ENCODE measurements around the gene AMACR. TPM values are rescaled to one million over a fixed set of nuclear protein-coding genes. Genes with fewer than 3 reads are reported as not detected.
"Not testable (repeated sequence)": the region's sequence is repeated elsewhere in the genome, so short reads cannot be mapped to it uniquely, and the experiment has no call there.

AMACR gene
- total RNA-seq, 2 experiments from 2014 or later: 7.5 to 7.8 TPM

- Mint-ChIP-seq H3K27ac (no peak overlapping the region), H3K36me3 (ENCODE audit: low read depth) (peaks cover 5% of the 10 kb centered on the region), H3K27me3 (peaks cover 2% of the 10 kb centered on the region), H3K9me3 (peaks cover 2% of the 10 kb centered on the region), H3K4me1 (peaks cover 27% of the 10 kb centered on the region), H3K4me3 (no peak overlapping the region)
- ChIA-PET POLR2A (no interaction called here), CTCF (interaction anchor here (3.2 kb wide), 1 partner anchor 16 kb away, joined by 16 read pairs; no protein-coding TSS in a partner anchor)
- DNase-seq: no peak
These were observed 4.9 kb upstream of the AMACR start for GRCh38 chr5:34012791-34013190.

DNA sequence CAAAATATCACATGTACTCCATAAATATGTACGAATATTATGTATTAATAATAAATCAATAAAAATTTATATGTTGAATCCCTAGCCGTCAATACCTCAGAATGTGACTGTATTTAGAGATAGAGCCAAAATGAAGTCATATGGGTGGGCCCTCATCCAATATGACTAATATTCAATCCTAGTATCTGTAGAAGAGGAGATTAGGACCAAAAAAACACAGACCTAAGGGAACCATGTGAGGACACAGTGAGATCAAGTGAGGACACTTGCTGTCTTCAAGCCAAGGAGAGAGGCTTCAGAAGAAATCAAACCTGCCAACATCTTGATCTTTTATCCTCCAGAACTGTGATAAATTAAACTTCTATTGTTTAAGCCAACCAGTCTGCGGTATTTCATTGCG lies 3.7 kb upstream of the AMACR start:
- ChIA-PET CTCF (interaction anchor here (3.2 kb wide), 1 partner anchor 14 kb away, joined by 16 read pairs; no protein-coding TSS in a partner anchor), POLR2A (interaction anchor here (1.5 kb wide), 1 partner anchor 10 kb away, joined by 4 read pairs; no protein-coding TSS in a partner anchor)
- no peak for DNase-seq
- peaks cover 2% of the 10 kb centered on the region for H3K9me3 Mint-ChIP-seq
- H3K4me3 Mint-ChIP-seq: no peak overlapping the region
- peaks cover 2% of the 10 kb centered on the region for H3K36me3 Mint-ChIP-seq (ENCODE audit: low read depth)
- H3K4me1 Mint-ChIP-seq: peaks cover 35% of the 10 kb centered on the region
- H3K27me3 Mint-ChIP-seq: peaks cover 2% of the 10 kb centered on the region
- H3K27ac Mint-ChIP-seq: no peak overlapping the region

DNA sequence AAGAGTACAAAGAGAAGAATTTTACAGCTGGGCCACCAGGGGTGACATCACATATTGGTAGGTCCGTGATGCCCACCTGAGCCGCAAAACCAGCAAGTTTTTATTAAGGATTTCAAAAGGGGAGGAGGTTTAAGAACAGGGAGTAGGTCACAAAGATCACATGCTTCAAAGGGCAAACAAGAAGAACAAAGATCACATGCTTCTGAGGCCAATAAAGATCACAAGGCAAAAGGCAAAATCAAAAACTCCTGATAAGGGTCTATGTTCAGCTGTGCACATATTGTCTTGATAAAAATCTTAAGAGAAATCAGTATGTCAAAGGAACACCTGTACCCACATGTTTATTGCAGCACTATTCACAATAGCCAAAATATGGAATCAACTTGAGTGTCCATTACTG lies 2.3 kb upstream of the AMACR start:
- DNase-seq; POLR2A ChIA-PET; H3K36me3 Mint-ChIP-seq (ENCODE audit: low read depth); H3K9me3 Mint-ChIP-seq; H3K27ac Mint-ChIP-seq; H3K4me3 Mint-ChIP-seq; H3K27me3 Mint-ChIP-seq: not testable (repeated sequence)
- H3K4me1 Mint-ChIP-seq: peaks cover 39% of the 10 kb centered on the region
- CTCF ChIA-PET: interaction anchor here (3.2 kb wide), 1 partner anchor 13 kb away, joined by 16 read pairs; no protein-coding TSS in a partner anchor

DNA sequence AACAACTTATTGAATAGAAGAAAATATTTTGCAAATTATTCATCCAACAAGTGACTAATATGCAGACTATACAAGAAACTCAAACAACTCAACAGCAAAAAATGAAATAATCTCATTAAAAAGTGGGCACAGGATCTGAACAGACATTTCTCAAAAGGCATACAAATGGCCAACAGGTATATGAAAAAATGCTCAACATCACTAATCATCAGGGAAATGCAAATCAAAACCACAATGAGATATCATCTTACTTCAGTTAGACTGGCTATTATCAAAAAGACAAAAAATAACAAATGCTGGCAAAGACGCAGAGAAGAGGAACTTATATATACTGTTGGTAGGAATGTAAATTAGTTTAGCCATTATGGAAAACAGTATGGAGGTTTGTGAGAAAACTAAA lies 1.8 kb upstream of the AMACR start:
- DNase-seq: no peak
- H3K9me3 Mint-ChIP-seq: peaks cover 2% of the 10 kb centered on the region
- H3K4me3 Mint-ChIP-seq: no peak overlapping the region
- peaks cover 37% of the 10 kb centered on the region for H3K4me1 Mint-ChIP-seq
- CTCF ChIA-PET: interaction anchor here (2.0 kb wide), 1 partner anchor 12 kb away, joined by 8 read pairs; no protein-coding TSS in a partner anchor
- peaks cover 2% of the 10 kb centered on the region for H3K27me3 Mint-ChIP-seq
- POLR2A ChIA-PET: no interaction called here
- H3K36me3 Mint-ChIP-seq (ENCODE audit: low read depth): peaks cover 6% of the 10 kb centered on the region
- no peak overlapping the region for H3K27ac Mint-ChIP-seq

- peaks cover 37% of the 10 kb centered on the region for H3K4me1 Mint-ChIP-seq
- H3K27ac Mint-ChIP-seq: peak overlapping the region; percentile 89
- ChIA-PET CTCF (interaction anchor here (2.0 kb wide), 1 partner anchor 12 kb away, joined by 8 read pairs; no protein-coding TSS in a partner anchor), POLR2A (interaction anchor here (0.8 to 3.1 kb wide), 5 partner anchors 9 to 921 kb away, joined by 3 to 24 read pairs (median 5); partner anchors contain the start of gene DNAJC21)
- H3K4me3 Mint-ChIP-seq: peak overlapping the region; percentile 79
- H3K36me3 Mint-ChIP-seq (ENCODE audit: low read depth): peaks cover 8% of the 10 kb centered on the region
- H3K27me3 Mint-ChIP-seq: peaks cover 2% of the 10 kb centered on the region
- DNase-seq: no peak
- H3K9me3 Mint-ChIP-seq: peaks cover 2% of the 10 kb centered on the region
These were observed 952 bp upstream of the AMACR start for GRCh38 chr5:34008802-34009201.

- no peak for DNase-seq
- Mint-ChIP-seq H3K36me3 (ENCODE audit: low read depth) (peaks cover 15% of the 10 kb centered on the region), H3K9me3 (no peaks in the 10 kb centered on the region), H3K27ac (peak overlapping the region; percentile 89), H3K4me3 (peak overlapping the region; percentile 79), H3K27me3 (peaks cover 2% of the 10 kb centered on the region), H3K4me1 (peaks cover 36% of the 10 kb centered on the region)
- CTCF ChIA-PET: interaction anchor here (1.4 to 1.9 kb wide), 2 partner anchors 10 to 24 kb away, joined by 3 to 11 read pairs; no protein-coding TSS in a partner anchor
- POLR2A ChIA-PET: interaction anchor here (1.3 to 3.1 kb wide), 2 partner anchors 15 to 922 kb away, joined by 3 to 24 read pairs; partner anchors contain the start of gene DNAJC21
These were observed 639 bp downstream of the AMACR start for GRCh38 chr5:34007201-34007620.

DNA sequence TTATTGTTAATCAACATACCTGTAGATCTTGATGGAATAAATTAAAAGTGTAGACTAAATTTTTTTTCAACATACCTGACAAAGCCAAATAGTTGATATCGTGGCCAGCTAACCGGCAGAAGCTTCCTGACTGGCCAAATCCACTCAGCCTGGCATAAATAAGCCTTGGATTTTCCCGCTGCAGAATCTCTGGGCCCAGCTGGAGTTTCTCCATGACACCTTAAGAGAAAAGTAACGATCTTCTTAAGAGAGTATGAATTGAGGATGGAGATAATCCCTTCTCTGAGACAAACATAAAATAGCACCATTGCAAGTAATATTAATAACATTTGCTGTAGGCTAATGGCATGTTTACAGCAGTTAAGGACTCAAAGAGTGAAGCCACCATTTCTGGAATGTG lies 2.2 kb downstream of the AMACR start:
- Mint-ChIP-seq H3K27ac (no peak overlapping the region), H3K9me3 (no peaks in the 10 kb centered on the region), H3K4me3 (no peak overlapping the region), H3K36me3 (ENCODE audit: low read depth) (peaks cover 15% of the 10 kb centered on the region), H3K27me3 (peaks cover 2% of the 10 kb centered on the region), H3K4me1 (peaks cover 33% of the 10 kb centered on the region)
- ChIA-PET CTCF (interaction anchor here (1.9 kb wide), 1 partner anchor 9 kb away, joined by 11 read pairs; no protein-coding TSS in a partner anchor), POLR2A (no interaction called here)
- no peak for DNase-seq

DNA sequence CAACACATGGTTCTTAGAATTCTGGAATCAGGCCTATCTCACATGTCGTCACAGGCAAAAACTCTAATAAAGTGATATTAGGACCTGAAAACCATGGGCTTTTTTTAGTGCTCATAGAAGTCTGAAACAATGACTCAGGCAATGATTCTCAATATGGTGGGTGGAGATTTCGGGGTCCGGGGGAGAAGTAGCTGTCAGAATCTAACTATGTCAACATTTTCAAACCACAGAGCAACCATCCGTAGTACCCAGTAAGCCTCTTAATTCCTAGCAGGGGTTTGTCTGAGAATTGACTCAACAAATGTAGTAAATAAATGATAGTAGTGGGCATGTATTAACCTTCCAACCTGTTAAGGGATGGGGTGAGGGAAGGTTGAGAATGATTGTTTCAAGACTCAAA lies 2.6 kb downstream of the AMACR start:
- Mint-ChIP-seq H3K4me1 (peaks cover 33% of the 10 kb centered on the region), H3K36me3 (ENCODE audit: low read depth) (peaks cover 15% of the 10 kb centered on the region), H3K9me3 (no peaks in the 10 kb centered on the region), H3K27ac (no peak overlapping the region), H3K27me3 (peaks cover 2% of the 10 kb centered on the region), H3K4me3 (no peak overlapping the region)
- no peak for DNase-seq
- ChIA-PET CTCF (no interaction called here), POLR2A (no interaction called here)

DNA sequence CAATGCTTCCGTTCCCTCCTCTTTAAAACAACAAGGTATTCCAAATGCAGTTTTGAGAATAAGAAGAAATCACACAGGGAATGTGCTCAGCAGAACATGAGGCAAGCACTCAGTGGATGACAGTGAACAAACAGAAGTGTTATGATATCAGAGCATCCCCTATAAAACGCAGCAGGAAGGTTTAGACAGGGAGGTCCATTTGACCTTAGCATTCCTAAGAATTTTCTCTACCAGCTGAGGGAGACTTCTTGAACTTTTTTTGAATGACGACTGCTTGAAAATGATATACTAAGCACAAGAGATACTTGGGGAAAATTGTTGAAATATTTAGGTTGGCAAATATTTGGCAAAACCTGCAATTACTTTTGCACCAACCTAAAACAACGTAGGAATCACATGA lies 3.9 kb downstream of the AMACR start:
- no peak overlapping the region for H3K27ac Mint-ChIP-seq
- peaks cover 28% of the 10 kb centered on the region for H3K4me1 Mint-ChIP-seq
- H3K27me3 Mint-ChIP-seq: no peaks in the 10 kb centered on the region
- peaks cover 15% of the 10 kb centered on the region for H3K36me3 Mint-ChIP-seq (ENCODE audit: low read depth)
- no peak overlapping the region for H3K4me3 Mint-ChIP-seq
- CTCF ChIA-PET: no interaction called here
- POLR2A ChIA-PET: no interaction called here
- H3K9me3 Mint-ChIP-seq: no peaks in the 10 kb centered on the region
- no peak for DNase-seq

DNA sequence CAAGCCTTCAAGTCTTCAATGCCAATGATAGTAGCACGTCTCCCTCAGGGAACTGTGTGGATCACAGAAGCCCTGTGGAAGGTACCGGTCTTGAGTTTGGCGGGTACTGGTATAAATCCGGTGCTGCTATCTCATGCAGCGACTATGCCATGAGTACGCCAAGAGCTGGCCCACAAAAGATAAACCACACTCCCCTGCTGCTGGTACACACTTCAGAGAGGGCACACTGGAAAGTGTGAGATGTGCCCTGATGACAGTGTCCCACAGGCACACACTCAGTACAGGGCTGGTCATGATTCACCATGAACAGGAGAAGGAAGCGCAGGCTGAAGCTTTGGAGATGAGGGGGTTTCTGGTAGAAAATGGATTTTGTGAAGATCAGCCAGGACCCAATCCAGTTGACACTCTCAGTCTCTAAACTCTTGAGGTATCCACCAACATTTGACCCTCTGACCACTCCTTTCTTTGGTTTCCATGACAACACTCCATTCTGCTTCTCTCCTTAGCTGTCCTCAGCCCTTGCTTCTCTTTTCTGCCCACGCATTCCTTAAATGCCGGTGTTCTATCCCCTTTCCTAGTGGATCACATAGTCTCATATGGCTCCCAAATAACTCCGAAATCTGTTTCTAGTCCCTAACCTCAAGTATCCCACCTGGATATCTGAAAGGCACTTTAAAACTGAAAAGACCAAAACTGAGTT lies 5.1 kb downstream of the AMACR start:
- POLR2A ChIA-PET: no interaction called here
- H3K27ac Mint-ChIP-seq: no peak overlapping the region
- DNase-seq: no peak
- CTCF ChIA-PET: no interaction called here
- no peaks in the 10 kb centered on the region for H3K9me3 Mint-ChIP-seq
- H3K4me3 Mint-ChIP-seq: no peak overlapping the region
- peaks cover 22% of the 10 kb centered on the region for H3K4me1 Mint-ChIP-seq
- H3K27me3 Mint-ChIP-seq: no peaks in the 10 kb centered on the region
- H3K36me3 Mint-ChIP-seq (ENCODE audit: low read depth): peaks cover 15% of the 10 kb centered on the region

GRCh38 chr5:34001241-34001841 lies 6.5 kb downstream of the AMACR start:
- H3K27ac Mint-ChIP-seq: no peak overlapping the region
- DNase-seq: no peak
- peaks cover 20% of the 10 kb centered on the region for H3K36me3 Mint-ChIP-seq (ENCODE audit: low read depth)
- H3K4me3 Mint-ChIP-seq: no peak overlapping the region
- H3K4me1 Mint-ChIP-seq: peaks cover 18% of the 10 kb centered on the region
- ChIA-PET CTCF (no interaction called here), POLR2A (no interaction called here)
- no peaks in the 10 kb centered on the region for H3K9me3 Mint-ChIP-seq
- no peaks in the 10 kb centered on the region for H3K27me3 Mint-ChIP-seq

- no peak for DNase-seq
- no peaks in the 10 kb centered on the region for H3K9me3 Mint-ChIP-seq
- H3K36me3 Mint-ChIP-seq (ENCODE audit: low read depth): peaks cover 18% of the 10 kb centered on the region
- no peak overlapping the region for H3K4me3 Mint-ChIP-seq
- no peak overlapping the region for H3K27ac Mint-ChIP-seq
- H3K27me3 Mint-ChIP-seq: no peaks in the 10 kb centered on the region
- H3K4me1 Mint-ChIP-seq: peaks cover 19% of the 10 kb centered on the region
- POLR2A ChIA-PET: interaction anchor here (0.8 kb wide), 1 partner anchor 8 kb away, joined by 3 read pairs; the partner anchor contains the start of gene AMACR
- CTCF ChIA-PET: interaction anchor here (1.2 kb wide), 1 partner anchor 21 kb away, joined by 3 read pairs; no protein-coding TSS in a partner anchor
These were observed 7.9 kb downstream of the AMACR start for GRCh38 chr5:33999978-34000377.

DNA sequence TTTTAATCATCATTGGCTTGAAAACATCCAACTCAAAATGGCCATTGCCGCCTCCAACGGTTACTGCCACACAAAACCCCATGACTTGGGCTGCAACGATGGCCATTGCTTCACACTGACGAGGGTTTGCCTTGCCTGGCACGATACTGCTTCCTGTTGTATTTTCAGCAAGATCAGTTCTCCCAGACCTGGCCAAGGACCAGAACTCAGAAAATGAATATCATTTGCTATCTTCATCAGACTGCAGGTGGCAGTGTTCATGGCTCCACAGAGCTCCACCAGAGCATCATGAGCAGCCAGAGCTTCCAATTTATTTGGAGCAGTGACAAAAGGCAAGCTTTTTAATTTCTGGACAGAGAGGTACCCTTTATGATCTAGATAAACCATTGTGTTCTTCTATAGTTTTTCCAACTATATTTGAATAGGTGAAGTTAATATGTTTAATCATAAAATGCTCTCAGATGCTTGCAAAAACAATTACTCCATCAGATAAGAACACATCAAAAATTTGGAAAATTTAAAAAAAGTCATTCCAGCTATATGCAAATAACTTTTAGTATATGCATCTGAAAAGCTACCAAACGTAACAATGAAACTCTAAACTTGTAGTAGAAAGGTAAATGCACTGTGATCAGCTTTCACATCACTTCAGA lies 10.4 kb downstream of the AMACR start:
- H3K27ac Mint-ChIP-seq: no peak overlapping the region
- peak; percentile 32 for DNase-seq

More for the DNA sequence above, 10.4 kb downstream of the AMACR start:
- H3K4me3 Mint-ChIP-seq: no peak overlapping the region
- H3K4me1 Mint-ChIP-seq: peaks cover 30% of the 10 kb centered on the region
- CTCF ChIA-PET: interaction anchor here (0.8 to 4.1 kb wide), 12 partner anchors 9 to 488 kb away, joined by 3 to 16 read pairs (median 6); partner anchors contain the start of gene AMACR
- no peaks in the 10 kb centered on the region for H3K9me3 Mint-ChIP-seq
- H3K27me3 Mint-ChIP-seq: no peaks in the 10 kb centered on the region
- H3K36me3 Mint-ChIP-seq (ENCODE audit: low read depth): peaks cover 11% of the 10 kb centered on the region
- POLR2A ChIA-PET: interaction anchor here (1.5 kb wide), 1 partner anchor 11 kb away, joined by 5 read pairs; no protein-coding TSS in a partner anchor
